IMR-90 (cell line): ENCODE results near the gene UBASH3A. TPM values are rescaled to one million over a fixed set of nuclear protein-coding genes. Genes with fewer than 3 reads are reported as not detected.

Source experiments
- ATAC-seq: fragments of 200-7000 bp; cut with Tn5 transposase; 2 replicates; pipeline ENCODE4 v1.9.1; 2020; ENCODE audit warnings: low read depth, mild to moderate bottlenecking, moderate library complexity
- BruUV-seq: library from RNA; stranded (reverse); fragments of 400-500 nt; replicated peaks from 2 replicates; lab custom pipeline; 2021; lab: Mats Ljungman, UMichigan
- CTCF ChIA-PET: fragments of 300-600 bp; formaldehyde crosslinking; extraction: SDS; loops from one replicate; lab custom pipeline; 2021; ENCODE audit warnings: antibody characterized with exemption; lab: Yijun Ruan, JAX
- POLR2A ChIA-PET: fragments of 300-600 bp; sonication (Branson Sonifier 250); formaldehyde crosslinking; loops from one replicate; lab custom pipeline; 2022; ENCODE audit warnings: antibody characterized with exemption; ENCODE audit not compliant: unreplicated experiment; lab: Charles Lee
- DNase-seq: peaks from one replicate; pipeline ENCODE4 v3.0.0; 2013
- H2AFZ ChIP-seq: replicated peaks from 2 replicates; pipeline ENCODE3; 2013; ENCODE audit warnings: low read length, mild to moderate bottlenecking; ENCODE audit not compliant: poor library complexity
- H2AK5ac ChIP-seq: 2 replicates; pipeline ENCODE4 v1.6.1; 2013; ENCODE audit warnings: low read depth, low read length, inconsistent platforms
- H2AK9ac ChIP-seq: replicated peaks from 2 replicates; pipeline ENCODE3; 2013; ENCODE audit warnings: mild to moderate bottlenecking, low read depth, low read length, moderate library complexity; ENCODE audit not compliant: poor library complexity
- H2BK120ac ChIP-seq: 2 replicates; pipeline ENCODE4 v1.6.1; 2013; ENCODE audit warnings: low read depth, low read length, inconsistent platforms
- H2BK15ac ChIP-seq: 3 replicates; pipeline ENCODE4 v1.6.1; 2013; ENCODE audit warnings: low read depth, low read length, inconsistent platforms
- H2BK20ac ChIP-seq: 2 replicates; pipeline ENCODE4 v1.6.1; 2013; ENCODE audit warnings: low read depth, mild to moderate bottlenecking, inconsistent platforms, low read length, moderate library complexity
- H2BK5ac ChIP-seq: 2 replicates; pipeline ENCODE4 v1.6.1; 2013; ENCODE audit warnings: mild to moderate bottlenecking, low read depth, low read length, inconsistent platforms; ENCODE audit not compliant: poor library complexity, severe bottlenecking
- H3K14ac ChIP-seq: replicated peaks from 2 replicates; pipeline ENCODE4 v1.6.1; 2013; ENCODE audit warnings: low read depth, low read length, inconsistent platforms
- H3K18ac ChIP-seq: 2 replicates; pipeline ENCODE4 v1.6.1; 2013; ENCODE audit warnings: low read depth, low read length, control low read depth
- H3K23ac ChIP-seq: 2 replicates; pipeline ENCODE4 v1.6.1; 2013; ENCODE audit warnings: low read depth, low read length, inconsistent platforms
- H3K27ac ChIP-seq: 2 replicates; pipeline ENCODE4 v1.5.1; 2013; ENCODE audit warnings: mild to moderate bottlenecking, control low read depth, low read length; ENCODE audit not compliant: insufficient read depth
- H3K27me3 ChIP-seq: 2 replicates; pipeline ENCODE4 v1.6.1; 2013; ENCODE audit warnings: low read length; ENCODE audit not compliant: control insufficient read depth, insufficient read depth
- H3K36me3 ChIP-seq: 2 replicates; pipeline ENCODE4 v1.6.1; 2013; ENCODE audit warnings: low read length, mixed read lengths; ENCODE audit not compliant: control insufficient read depth, insufficient read depth
- H3K4ac ChIP-seq: 2 replicates; pipeline ENCODE4 v1.6.1; 2013; ENCODE audit warnings: low read depth, low read length, inconsistent platforms
- H3K4me1 ChIP-seq: 2 replicates; pipeline ENCODE4 v1.6.1; 2013; ENCODE audit warnings: low read length, mixed read lengths; ENCODE audit not compliant: control insufficient read depth, insufficient read depth
- H3K4me2 ChIP-seq: 2 replicates; pipeline ENCODE4 v1.6.1; 2013; ENCODE audit warnings: low read depth, mild to moderate bottlenecking, control low read depth, low read length, moderate library complexity
- H3K4me3 ChIP-seq: 2 replicates; pipeline ENCODE4 v1.5.1; 2013; ENCODE audit warnings: low read depth, mild to moderate bottlenecking, control low read depth, low read length, moderate library complexity; ENCODE audit not compliant: insufficient read depth
- H3K56ac ChIP-seq: 2 replicates; pipeline ENCODE4 v1.6.1; 2013; ENCODE audit warnings: low read length, inconsistent platforms; ENCODE audit not compliant: insufficient read depth; ENCODE audit errors: extremely low read depth
- H3K79me1 ChIP-seq, 2 experiments: 2 replicates each; pipeline ENCODE4 v1.6.1; 2013; ENCODE audit warnings: low read length in 2 of 2, inconsistent platforms in 1 of 2, low read depth in 1 of 2
- H3K9ac ChIP-seq: 2 replicates; pipeline ENCODE4 v1.6.1; 2013; ENCODE audit warnings: low read depth, low read length, control low read depth
- H3K9me1 ChIP-seq: 2 replicates; pipeline ENCODE4 v1.6.1; 2013; ENCODE audit warnings: low read length, inconsistent platforms; ENCODE audit not compliant: insufficient read depth
- H3K9me3 ChIP-seq: 2 replicates; pipeline ENCODE4 v1.6.1; 2013; ENCODE audit warnings: low read length; ENCODE audit not compliant: control insufficient read depth, insufficient read depth
- H4K20me1 ChIP-seq: 2 replicates; pipeline ENCODE4 v1.6.1; 2013; ENCODE audit warnings: low read length, inconsistent platforms; ENCODE audit not compliant: insufficient read depth
- H4K5ac ChIP-seq: 2 replicates; pipeline ENCODE4 v1.6.1; 2013; ENCODE audit warnings: mild to moderate bottlenecking, low read depth, low read length, control low read depth
- H4K8ac ChIP-seq, 2 experiments: 2 replicates each; pipeline ENCODE4 v1.6.1; 2013; ENCODE audit warnings: low read depth in 2 of 2, low read length in 2 of 2, control low read depth in 1 of 2, inconsistent platforms in 1 of 2
- H4K91ac ChIP-seq: 2 replicates; pipeline ENCODE4 v1.6.1; 2013; ENCODE audit warnings: low read depth, low read length, inconsistent platforms; ENCODE audit not compliant: insufficient read depth
- CEBPB ChIP-seq: IDR thresholded peaks from 2 replicates; pipeline ENCODE4 v1.6.1; 2012; ENCODE audit warnings: low read depth, low read length, improper control_type of control experiment
- CHD1 ChIP-seq: IDR thresholded peaks from 2 replicates; pipeline ENCODE4 v1.6.1; 2012; ENCODE audit warnings: low read depth, low read length, improper control_type of control experiment
- CTCF ChIP-seq: conservative IDR thresholded peaks from 2 replicates; pipeline ENCODE4 v1.5.1; 2012; ENCODE audit warnings: mild to moderate bottlenecking, low read depth, low read length, improper control_type of control experiment
- MAZ ChIP-seq: IDR thresholded peaks from 2 replicates; pipeline ENCODE4 v1.6.1; 2012; ENCODE audit warnings: low read depth, mild to moderate bottlenecking, low read length, improper control_type of control experiment, moderate library complexity, borderline replicate concordance
- NFE2L2 ChIP-seq: fragments of 150-350 bp; IDR thresholded peaks from 2 replicates; pipeline ENCODE4 v1.6.1; 2016; ENCODE audit warnings: low read depth, mild to moderate bottlenecking, low read length
- POLR2A ChIP-seq: IDR thresholded peaks from 2 replicates; pipeline ENCODE4 v1.6.1; 2012; ENCODE audit warnings: mild to moderate bottlenecking, low read depth, low read length
- RAD21 ChIP-seq: IDR thresholded peaks from 2 replicates; pipeline ENCODE4 v1.6.1; 2012; ENCODE audit warnings: low read length, improper control_type of control experiment
- SMC3 ChIP-seq: fragments of 150-350 bp; IDR thresholded peaks from 2 replicates; pipeline ENCODE4 v1.6.1; 2016; ENCODE audit warnings: low read depth, mild to moderate bottlenecking, antibody characterized with exemption, low read length, moderate library complexity
- WGBS, 2 experiments: methylation state at CpG; one replicate each; pipeline versions ENCODE4 v1.1.5 to v1.1.7; 2013; ENCODE audit warnings: missing lambda C conversion rate in 2 of 2; ENCODE audit not compliant: insufficient read length in 1 of 2; ENCODE audit errors: extremely low coverage in 2 of 2; 5-methylcytosine and 5-hydroxymethylcytosine counted together
- dilution Hi-C: fragments of 300-500 bp; cut with HindIII; formaldehyde crosslinking; loops from one replicate; pipeline ENCODE4 v1.14.3; 2018; ENCODE audit warnings: low sequenced_read_pairs; ENCODE audit not compliant: unreplicated experiment
- in situ Hi-C: fragments of 300-500 bp; cut with MboI; formaldehyde crosslinking; loops from 3 replicates; pipeline ENCODE4 v1.14.3; 2019; ENCODE audit warnings: low sequenced_read_pairs, inconsistent platforms, mixed read lengths
- intact Hi-C: fragments of 100-400 bp; cut with micrococcal nuclease; formaldehyde crosslinking; loops from 2 replicates; pipeline ENCODE4 v1.10.0; 2022
- polyA plus RNA-seq, 3 experiments: library from polyadenylated mRNA; depleted of rRNA; stranded (reverse); fragments of >200 nt; gene quantifications; 2 replicates each; pipeline ENCODE4 v1.2.3, GENCODE V29; 2012; ENCODE audit warnings: low replicate concordance in 1 of 3
- total RNA-seq: library from RNA; depleted of rRNA; stranded (reverse); fragments of >200 nt; gene quantifications from 2 replicates; pipeline ENCODE4 v1.2.3, GENCODE V29; 2012

The UBASH3A gene
- total and polyA plus RNA-seq, 2 of the 4 experiments (the other 2 are of a cell fraction), result not detected

GRCh38 chr21:42486531-42486930, 82.8 kb downstream of the UBASH3A start:
- Histone ChIP-seq H2AK5ac (no peak overlapping the region), H3K27me3 (peaks cover 20% of the 10 kb centered on the region; the same call in 1 of the 2 replicates), H2BK20ac (no peak overlapping the region), H3K79me1 (no peaks in the 10 kb centered on the region), H3K14ac (no peak overlapping the region), H2BK120ac (no peak overlapping the region), H3K4me1 (no peaks in the 10 kb centered on the region), H2AFZ (no peak overlapping the region), H4K8ac (no peak overlapping the region), H3K18ac (no peak overlapping the region), H3K27ac (no peak overlapping the region), H4K5ac (no peak overlapping the region), H3K4me2 (no peak overlapping the region), H4K91ac (no peak overlapping the region), H3K56ac (no peak overlapping the region), H3K23ac (no peak overlapping the region), H3K4me3 (no peak overlapping the region), H3K9ac (no peak overlapping the region), H2BK15ac (no peak overlapping the region), H3K9me1 (no peaks in the 10 kb centered on the region), H3K36me3 (no peaks in the 10 kb centered on the region), H2BK5ac (no peak overlapping the region), H4K20me1 (no peaks in the 10 kb centered on the region), H3K9me3 (no peaks in the 10 kb centered on the region; the same call in 1 of the 2 replicates), H3K4ac (no peak overlapping the region), H2AK9ac (no peak overlapping the region)
- no TSS peak for BruUV-seq
- DNase-seq (no peak), ATAC-seq (no peak)
- intact Hi-C loops (no loop called here), in situ Hi-C loops (no loop called here), dilution Hi-C loops (no loop called here)
- ChIA-PET POLR2A (no interaction called here), CTCF (no interaction called here)
- 17% methylated on average over 2 of the region's 5 CpGs; no CpG with 5 or more reads in 1 of the 2 experiments for WGBS, 2 experiments
- no peak for TF ChIP-seq CHD1
- no peak for TF ChIP-seq SMC3
- TF ChIP-seq RAD21, result no peak
- TF ChIP-seq NFE2L2, result no peak
- TF ChIP-seq CTCF, result no peak
- TF ChIP-seq CEBPB, result no peak
- no peak for TF ChIP-seq POLR2A
- TF ChIP-seq MAZ, result no peak
